Adrenal gland (tissue), 12 donors: Measurements from ENCODE around the gene BACH2. TPM values are rescaled to one million over a fixed set of nuclear protein-coding genes. Genes with fewer than 3 reads are reported as not detected.

Experiments
- DNase-seq, 7 donors: peaks; one replicate each; pipeline ENCODE4 v3.0.0-alpha.2; 2019 to 2020
- H3K27ac ChIP-seq, 5 donors: fragments of 200-600 bp; sonication (generic) in 4 of 5; 1 replicate in 3 of 5; 2 replicates in 2 of 5; pipeline versions ENCODE4 v1.5.1 to v1.8.0; 2016 to 2020; ENCODE audit warnings: mild to moderate bottlenecking in 1 of 5
- H3K27me3 ChIP-seq: fragments of 200-600 bp; 2 replicates; pipeline ENCODE4 v1.8.0; 2021
- H3K36me3 ChIP-seq, 2 donors: fragments of 200-600 bp; replicated peaks in 1 of 2; 1 replicate in 1 of 2; 2 replicates in 1 of 2; pipeline versions ENCODE4 v1.5.1 to v1.8.0; 2018 to 2022
- H3K4me1 ChIP-seq, 2 donors: fragments of 200-600 bp; replicated peaks in 1 of 2; 1 replicate in 1 of 2; 2 replicates in 1 of 2; pipeline versions ENCODE4 v1.5.1 to v1.8.0; 2018 to 2021
- H3K4me3 ChIP-seq, 4 donors: fragments of 200-600 bp; sonication (generic) in 3 of 4; one replicate each; pipeline ENCODE4 v1.5.1; 2016 to 2018
- H3K9me3 ChIP-seq, 3 donors: fragments of 200-600 bp; sonication (generic) in 1 of 3; replicated peaks in 1 of 3; 1 replicate in 2 of 3; 2 replicates in 1 of 3; pipeline versions ENCODE4 v1.5.1 to v1.8.0; 2016 to 2021
- CTCF ChIP-seq, 6 experiments: fragments of 450-650 bp in 4 of 6; fragments of 200-600 bp in 2 of 6; sonication (generic) in 1 of 6; IDR thresholded peaks; 1 replicate in 5 of 6; 2 replicates in 1 of 6; pipeline versions ENCODE4 v1.5.1 to v1.8.0; 2016 to 2021; ENCODE audit warnings: antibody characterized with exemption in 6 of 6, mild to moderate bottlenecking in 2 of 6, moderate library complexity in 1 of 6
- POLR2A ChIP-seq, 2 donors: fragments of 450-650 bp; IDR thresholded peaks; one replicate each; pipeline ENCODE4 v1.6.1; 2017; ENCODE audit warnings: antibody characterized with exemption in 2 of 2, mild to moderate bottlenecking in 2 of 2, moderate library complexity in 1 of 2
- WGBS, 4 donors: extraction: QIAGEN DNeasy Blood & Tissue Kit in 2 of 4; methylation state at CpG; one replicate each; pipeline versions ENCODE4 v1.1.5 to v1.1.7; 2013 to 2017; 5-methylcytosine and 5-hydroxymethylcytosine counted together
- intact Hi-C, 2 donors: fragments of 100-400 bp; cut with DNase I; formaldehyde crosslinking; loops; one replicate each; pipeline versions ENCODE4 v1.14.1 to v1.15.0; 2022 to 2023
- polyA plus RNA-seq, 3 donors: library from polyadenylated mRNA; stranded (reverse); fragments of 200-250 nt in 2 of 3; fragments of 350-450 nt in 1 of 3; fragmentation: Illumina TruSeq in 1 of 3; extraction: RNeasy Lipid Tissue Mini Kit (QIAGEN cat#74804) in 1 of 3; gene quantifications; one replicate each; pipeline ENCODE4 v1.2.3, GENCODE V29; 2013 to 2014
- total RNA-seq, 9 donors: library from RNA; depleted of rRNA in 4 of 9; stranded (reverse); fragments of >200 nt in 4 of 9; fragments of 120-200 nt in 1 of 9; fragmentation: NEBNext Ultra II Directional in 1 of 9; extraction: Animal tissue kit (Norgen Biotek cat#: 25700) in 1 of 9; gene quantifications; one replicate each; pipeline versions ENCODE4 v1.1.0 to v1.2.4, GENCODE V29; 2013 to 2023
- donor health status: healthy with polysubstance abuse.
- donor health status: Bipolar disorder and iron deficiency.
- donor health status: DM: yes; HTN: yes; CAD: no.
- donor health status: DM: no; HTN: no; CAD: no.
- donor health status: DM: no; HTN: no; CAD: no.
- donor health status: DM: yes; HTN: yes; CAD: no.

The BACH2 gene
- total and polyA plus RNA-seq, 12 donors, result 0.08 to 2.9 (median 0.83) TPM

GRCh38 chr6:90328004-90328403 lies 31.4 kb upstream of the BACH2 start:
- intact Hi-C loops, result no loop called here
- 79 to 88% (median 85%) methylated on average over 1 of the region's 1 CpG for WGBS, 4 donors

GRCh38 chr6:90326404-90327057 lies 29.9 kb upstream of the BACH2 start:
- DNase-seq, result no peak
- Histone ChIP-seq H3K27me3 (no peaks in the 10 kb centered on the region), H3K9me3 (no peaks in the 10 kb centered on the region), H3K36me3 (no peaks in the 10 kb centered on the region), H3K4me1 (no peaks in the 10 kb centered on the region), H3K4me3 (no peak overlapping the region), H3K27ac (no peak overlapping the region)
- no peak for TF ChIP-seq POLR2A (IDR thresholded peaks at IDR 0.05)
- TF ChIP-seq CTCF (IDR thresholded peaks at IDR 0.05), result no peak
- 90 to 100% (median 93%) methylated on average over 3 of the region's 3 CpGs for WGBS, 4 donors
- intact Hi-C loops, result no loop called here

More at GRCh38 chr6:90328004-90328403, 31.4 kb upstream of the BACH2 start:
- no peaks in the 10 kb centered on the region for H3K27me3 ChIP-seq
- H3K36me3 ChIP-seq, result no peaks in the 10 kb centered on the region
- no peak overlapping the region for H3K4me3 ChIP-seq
- H3K9me3 ChIP-seq, result no peaks in the 10 kb centered on the region
- no peak overlapping the region for H3K27ac ChIP-seq
- TF ChIP-seq POLR2A (IDR thresholded peaks at IDR 0.05) (no peak), CTCF (IDR thresholded peaks at IDR 0.05) (no peak)
- no peak for DNase-seq
- no peaks in the 10 kb centered on the region for H3K4me1 ChIP-seq

GRCh38 chr6:90323706-90324105 lies 27.1 kb upstream of the BACH2 start:
- 85 to 92% (median 90%) methylated on average over 6 of the region's 6 CpGs for WGBS, 4 donors
- no peaks in the 10 kb centered on the region for H3K36me3 ChIP-seq
- no peaks in the 10 kb centered on the region for H3K4me1 ChIP-seq
- no peak overlapping the region for H3K4me3 ChIP-seq
- H3K27ac ChIP-seq, result no peak overlapping the region
- no peak for TF ChIP-seq POLR2A (IDR thresholded peaks at IDR 0.05)
- no peak for TF ChIP-seq CTCF (IDR thresholded peaks at IDR 0.05)
- no peaks in the 10 kb centered on the region for H3K9me3 ChIP-seq
- H3K27me3 ChIP-seq, result no peaks in the 10 kb centered on the region
- intact Hi-C loops, result no loop called here
- no peak for DNase-seq

GRCh38 chr6:90322976-90323474 lies 26.4 kb upstream of the BACH2 start:
- intact Hi-C loops, result no loop called here
- H3K27ac ChIP-seq, result no peak overlapping the region
- H3K4me1 ChIP-seq, result no peaks in the 10 kb centered on the region
- H3K9me3 ChIP-seq, result no peaks in the 10 kb centered on the region
- no peaks in the 10 kb centered on the region for H3K27me3 ChIP-seq
- WGBS, 4 donors, result 76 to 84% (median 80%) methylated on average over 3 of the region's 3 CpGs
- TF ChIP-seq POLR2A (IDR thresholded peaks at IDR 0.05) (no peak), CTCF (IDR thresholded peaks at IDR 0.05) (no peak)
- no peaks in the 10 kb centered on the region for H3K36me3 ChIP-seq
- no peak for DNase-seq
- H3K4me3 ChIP-seq, result no peak overlapping the region
